ENCODE results near the gene ITGB5. TPM values are rescaled to one million over a fixed set of nuclear protein-coding genes. Genes with fewer than 3 reads are reported as not detected.
A peak's percentile ranks its signal among the peaks of the same experiment; 100 is the strongest.

The ITGB5 gene
- total and polyA plus RNA-seq, 2 experiments from 2014 or later = 33.9 to 383 TPM

DNA sequence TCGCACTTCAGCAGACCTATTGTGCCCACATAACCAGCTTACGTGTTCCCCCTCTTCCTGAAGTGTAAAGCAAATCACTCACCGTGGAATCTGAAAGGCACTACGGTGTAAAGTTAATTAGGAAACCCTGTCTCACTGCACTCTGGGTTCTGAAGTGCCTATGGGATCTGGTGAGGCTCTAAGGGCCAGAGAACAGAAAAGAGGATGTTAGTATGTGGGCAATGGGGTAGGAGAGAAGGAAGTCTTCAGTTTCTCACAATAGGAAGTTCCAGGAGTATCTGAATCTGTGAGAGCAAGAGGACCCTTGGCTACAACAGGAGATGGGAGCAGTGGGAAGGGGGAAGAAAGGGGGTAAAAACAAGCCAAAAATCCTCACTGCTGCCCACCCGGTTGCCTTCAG is 71.4 kb downstream of the ITGB5 start:
- TF ChIP-seq EZH2 (IDR thresholded peaks at IDR 0.05; ENCODE audit: insufficient read depth, poor library complexity, severe bottlenecking) = no peak
- no peak for TF ChIP-seq EZH2phosphoT487 (IDR thresholded peaks at IDR 0.05; ENCODE audit: insufficient read depth, low read depth)
- H3F3A ChIP-seq (ENCODE audit: insufficient read depth) = peaks cover 48% of the 10 kb centered on the region
- DNase-seq = no peak
- H3K36me3 ChIP-seq (ENCODE audit: low read depth) = peaks cover 12% of the 10 kb centered on the region; the same call in 1 of the 2 replicates
- H4K20me1 ChIP-seq (ENCODE audit: insufficient read depth) = no peaks in the 10 kb centered on the region
- in situ Hi-C loops (cut with MboI) = no loop called here
- H3K9ac ChIP-seq = no peak overlapping the region
- no peak overlapping the region for H2AFZ ChIP-seq
- H3K4me3 ChIP-seq = no peak overlapping the region
- peaks cover 45% of the 10 kb centered on the region for H3K4me1 ChIP-seq (ENCODE audit: insufficient read depth)
- H3K9me3 ChIP-seq (ENCODE audit: low read depth) = no peaks in the 10 kb centered on the region
- no peaks in the 10 kb centered on the region for H3K9me2 ChIP-seq (ENCODE audit: insufficient read depth)
- H3K27ac ChIP-seq = no peak overlapping the region
- 97 to 100% methylated on average over 4 to 5 of the region's 5 CpGs for WGBS, 2 experiments (ENCODE audit: low coverage in 1 of 2, low lambda C conversion rate in 2 of 2, missing lambda C conversion rate in 2 of 2)
- H3K79me2 ChIP-seq (ENCODE audit: insufficient read depth) = peaks cover 10% of the 10 kb centered on the region
- no peak overlapping the region for H3K4me2 ChIP-seq (ENCODE audit: unreplicated experiment)
- no peaks in the 10 kb centered on the region for H3K27me3 ChIP-seq (replicated peaks; ENCODE audit: insufficient read depth)

DNA sequence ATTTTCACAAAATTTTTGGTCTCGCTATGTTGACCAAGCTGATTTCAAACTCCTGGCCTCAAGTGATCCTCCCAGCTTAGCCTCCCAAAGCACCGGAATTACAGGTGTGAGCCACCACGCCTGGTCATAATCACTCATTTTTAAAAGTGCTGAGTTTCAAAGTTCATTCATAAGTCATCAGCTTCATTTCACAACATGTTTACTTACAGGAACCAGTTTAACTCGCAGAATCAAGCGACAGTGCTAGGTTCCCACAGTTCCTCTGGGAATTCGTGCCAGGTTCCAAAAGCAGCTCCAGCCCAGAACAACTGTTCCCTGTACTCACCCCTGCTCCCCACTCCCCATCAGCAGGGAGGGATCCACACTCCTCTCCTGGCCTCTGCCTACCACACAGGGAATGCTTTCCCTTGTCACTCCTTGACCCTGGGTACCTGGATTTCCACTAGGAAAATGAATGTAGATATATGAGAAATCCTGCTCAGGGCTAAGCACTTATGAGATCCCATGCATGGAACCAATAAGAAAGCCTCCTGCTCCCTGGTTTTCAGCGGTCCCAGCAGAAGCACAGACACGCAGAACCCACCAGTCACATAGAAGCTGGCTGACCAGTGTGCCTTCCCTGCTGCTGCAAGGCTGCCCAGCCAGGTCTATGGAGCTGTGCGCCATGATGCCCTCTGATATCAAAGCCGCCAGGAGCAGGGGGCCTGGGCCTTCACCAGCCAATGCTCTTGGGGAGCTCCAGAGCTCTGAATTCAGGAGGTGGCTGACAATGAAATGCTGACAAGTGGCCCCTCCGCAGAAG is 72.3 kb downstream of the ITGB5 start:
- in situ Hi-C loops (cut with MboI) = no loop called here
- Histone ChIP-seq H3K4me2 (ENCODE audit: unreplicated experiment) (no peak overlapping the region), H3K9ac (no peak overlapping the region), H3K4me3 (no peak overlapping the region), H3K27me3 (replicated peaks; ENCODE audit: insufficient read depth) (no peaks in the 10 kb centered on the region), H3K9me3 (ENCODE audit: low read depth) (no peaks in the 10 kb centered on the region), H3K79me2 (ENCODE audit: insufficient read depth) (peaks cover 4% of the 10 kb centered on the region; the same call in 1 of the 2 replicates), H3K9me2 (ENCODE audit: insufficient read depth) (no peaks in the 10 kb centered on the region), H3F3A (ENCODE audit: insufficient read depth) (peaks cover 50% of the 10 kb centered on the region), H2AFZ (no peak overlapping the region), H3K4me1 (ENCODE audit: insufficient read depth) (peaks cover 47% of the 10 kb centered on the region), H3K36me3 (ENCODE audit: low read depth) (peaks cover 12% of the 10 kb centered on the region; the same call in 1 of the 2 replicates), H4K20me1 (ENCODE audit: insufficient read depth) (no peaks in the 10 kb centered on the region), H3K27ac (no peak overlapping the region)
- 92 to 94% methylated on average over 11 of the region's 11 CpGs for WGBS, 2 experiments (ENCODE audit: low coverage in 1 of 2, low lambda C conversion rate in 2 of 2, missing lambda C conversion rate in 2 of 2)
- TF ChIP-seq EZH2phosphoT487 (IDR thresholded peaks at IDR 0.05; ENCODE audit: insufficient read depth, low read depth) (no peak), EZH2 (IDR thresholded peaks at IDR 0.05; ENCODE audit: insufficient read depth, poor library complexity, severe bottlenecking) (no peak)
- DNase-seq = no peak

DNA sequence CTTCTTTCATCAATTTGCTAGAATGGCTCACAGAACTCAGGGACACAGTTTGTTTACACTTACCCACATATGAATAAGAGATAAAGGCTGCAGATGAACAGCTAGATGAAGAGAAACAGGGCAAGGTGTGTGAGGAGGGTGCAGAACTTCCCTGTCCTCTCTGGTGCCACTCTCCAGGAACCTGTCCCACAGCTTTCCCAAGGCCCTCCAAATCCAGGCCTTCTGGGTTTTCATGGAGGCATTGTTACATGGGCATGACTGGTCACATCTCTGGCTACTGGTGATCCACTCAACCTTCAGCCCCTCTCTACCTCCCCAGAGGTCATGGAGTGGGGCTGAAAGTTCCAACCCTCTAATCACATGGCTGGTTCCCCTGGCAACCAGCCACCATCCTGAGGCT is 73.6 kb downstream of the ITGB5 start:
- TF ChIP-seq EZH2 (IDR thresholded peaks at IDR 0.05; ENCODE audit: insufficient read depth, poor library complexity, severe bottlenecking) = no peak
- no peak for TF ChIP-seq EZH2phosphoT487 (IDR thresholded peaks at IDR 0.05; ENCODE audit: insufficient read depth, low read depth)
- Histone ChIP-seq H4K20me1 (ENCODE audit: insufficient read depth) (no peaks in the 10 kb centered on the region), H3K36me3 (ENCODE audit: low read depth) (peaks cover 12% of the 10 kb centered on the region; the same call in 1 of the 2 replicates), H3K4me1 (ENCODE audit: insufficient read depth) (peaks cover 37% of the 10 kb centered on the region), H3K9me2 (ENCODE audit: insufficient read depth) (no peaks in the 10 kb centered on the region), H3K27ac (peak overlapping the region; percentile 94), H3K4me2 (ENCODE audit: unreplicated experiment) (peak overlapping the region; percentile 55), H3K79me2 (ENCODE audit: insufficient read depth) (peaks cover 7% of the 10 kb centered on the region; the same call in 1 of the 2 replicates), H2AFZ (no peak overlapping the region), H3K9me3 (ENCODE audit: low read depth) (no peaks in the 10 kb centered on the region), H3F3A (ENCODE audit: insufficient read depth) (peaks cover 39% of the 10 kb centered on the region), H3K9ac (peak overlapping the region; percentile 77), H3K27me3 (replicated peaks; ENCODE audit: insufficient read depth) (no peaks in the 10 kb centered on the region), H3K4me3 (peak overlapping the region; percentile 14; the same call in 1 of the 2 replicates)
- DNase-seq = no peak
- in situ Hi-C loops (cut with MboI) = no loop called here

DNA sequence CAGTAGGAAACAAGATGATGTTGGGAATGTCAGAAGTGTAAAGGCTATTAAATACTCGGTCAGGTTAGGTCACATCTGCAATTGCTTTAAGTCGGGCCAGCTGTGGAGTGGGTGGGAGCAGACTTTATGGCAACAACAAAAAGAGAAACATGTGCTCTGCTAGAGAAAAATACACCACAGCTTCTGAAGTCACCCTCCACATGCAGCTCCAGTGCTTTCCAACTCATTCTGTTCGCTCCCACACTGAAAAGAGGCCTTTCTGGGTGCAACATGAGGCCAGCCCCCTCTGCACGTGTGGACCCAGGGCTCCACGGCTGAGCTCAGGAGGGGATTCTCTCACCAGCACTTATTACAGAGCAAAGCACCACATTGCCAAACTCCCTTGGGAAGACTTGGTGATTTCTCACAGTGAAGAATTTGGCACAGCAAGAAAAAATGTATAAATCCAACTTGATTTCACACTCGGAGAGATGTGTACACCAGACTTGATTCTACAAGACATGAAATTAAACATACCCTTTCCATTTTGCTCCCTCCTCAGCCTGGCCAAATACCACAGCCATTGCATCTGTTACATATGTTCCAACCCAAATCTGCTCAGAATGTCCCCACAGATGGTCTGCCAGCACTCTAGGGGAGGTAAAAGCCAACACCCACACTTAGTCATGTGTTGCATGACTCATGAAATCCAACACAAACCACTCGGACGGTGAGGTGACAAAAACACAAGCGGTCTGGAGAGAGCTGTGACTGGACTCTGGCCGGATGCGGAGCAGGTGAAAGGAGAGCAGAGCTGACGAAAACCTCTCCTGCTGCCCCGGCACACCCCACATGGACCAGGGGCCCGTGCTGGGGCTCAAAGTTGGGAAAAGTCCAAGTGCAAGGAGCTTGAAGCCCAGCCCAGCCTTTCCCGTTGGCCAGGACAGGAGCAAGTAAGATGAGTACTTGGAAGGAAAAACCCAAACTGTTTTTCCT is 74.6 kb downstream of the ITGB5 start:
- peaks cover 7% of the 10 kb centered on the region; the same call in 1 of the 2 replicates for H3K79me2 ChIP-seq (ENCODE audit: insufficient read depth)
- H3K36me3 ChIP-seq (ENCODE audit: low read depth) = peaks cover 12% of the 10 kb centered on the region; the same call in 1 of the 2 replicates
- peak overlapping the region; percentile 58 for H3K4me2 ChIP-seq (ENCODE audit: unreplicated experiment)
- H4K20me1 ChIP-seq (ENCODE audit: insufficient read depth) = no peaks in the 10 kb centered on the region
- H3K27ac ChIP-seq = peak overlapping the region; percentile 94
- peaks cover 39% of the 10 kb centered on the region for H3K4me1 ChIP-seq (ENCODE audit: insufficient read depth)
- TF ChIP-seq EZH2 (IDR thresholded peaks at IDR 0.05; ENCODE audit: insufficient read depth, poor library complexity, severe bottlenecking) (no peak), EZH2phosphoT487 (IDR thresholded peaks at IDR 0.05; ENCODE audit: insufficient read depth, low read depth) (no peak)
- no peaks in the 10 kb centered on the region for H3K9me2 ChIP-seq (ENCODE audit: insufficient read depth)
- peak overlapping the region; percentile 77 for H3K9ac ChIP-seq
- H3F3A ChIP-seq (ENCODE audit: insufficient read depth) = peaks cover 31% of the 10 kb centered on the region
- H3K9me3 ChIP-seq (ENCODE audit: low read depth) = no peaks in the 10 kb centered on the region
- H3K27me3 ChIP-seq (replicated peaks; ENCODE audit: insufficient read depth) = no peaks in the 10 kb centered on the region
- peak; percentile 97 for DNase-seq
- in situ Hi-C loops (cut with MboI) = no loop called here
- H2AFZ ChIP-seq = no peak overlapping the region
- H3K4me3 ChIP-seq = peak overlapping the region; percentile 14; the same call in 1 of the 2 replicates
- 3 to 6% methylated on average over 15 of the region's 15 CpGs for WGBS, 2 experiments (ENCODE audit: low coverage in 1 of 2, low lambda C conversion rate in 2 of 2, missing lambda C conversion rate in 2 of 2)
